Testis (tissue), 3 donors: ENCODE measurements around the gene AGFG2. TPM values are rescaled to one million over a fixed set of nuclear protein-coding genes. Genes with fewer than 3 reads are reported as not detected.
"Not testable (repeated sequence)": the region's sequence is repeated elsewhere in the genome, so short reads cannot be mapped to it uniquely, and the experiment has no call there.

Experiments
- DNase-seq: peaks from one replicate; pipeline ENCODE4 v3.0.0-alpha.2; 2019
- H3K27ac ChIP-seq, 2 donors: fragments of 200-600 bp; sonication (generic); one replicate each; pipeline ENCODE4 v1.5.1; 2019
- H3K27me3 ChIP-seq: fragments of 200-600 bp; sonication (generic); one replicate; pipeline ENCODE4 v1.5.1; 2019
- H3K36me3 ChIP-seq: fragments of 200-600 bp; sonication (generic); one replicate; pipeline ENCODE4 v1.5.1; 2017; ENCODE audit warnings: low read depth; ENCODE audit errors: missing control alignments
- H3K4me1 ChIP-seq: fragments of 200-600 bp; sonication (generic); one replicate; pipeline ENCODE4 v1.5.1; 2019
- H3K4me3 ChIP-seq, 2 donors: fragments of 200-600 bp; sonication (generic); one replicate each; pipeline ENCODE4 v1.5.1; 2017 to 2019
- H3K9me3 ChIP-seq: fragments of 200-600 bp; sonication (generic); one replicate; pipeline ENCODE4 v1.5.1; 2017
- CTCF ChIP-seq, 3 experiments: fragments of 450-650 bp in 2 of 3; fragments of 200-600 bp in 1 of 3; sonication (generic) in 1 of 3; IDR thresholded peaks; one replicate each; pipeline ENCODE4 v1.5.1; 2016 to 2019; ENCODE audit warnings: antibody characterized with exemption in 3 of 3, mild to moderate bottlenecking in 2 of 3, moderate library complexity in 1 of 3
- POLR2A ChIP-seq: fragments of 450-650 bp; IDR thresholded peaks from one replicate; pipeline ENCODE4 v1.6.1; 2017; ENCODE audit warnings: antibody characterized with exemption, mild to moderate bottlenecking, moderate library complexity
- WGBS, 2 donors: methylation state at CpG; one replicate each; pipeline ENCODE4 v1.1.5; 2018; 5-methylcytosine and 5-hydroxymethylcytosine counted together
- intact Hi-C: fragments of 100-400 bp; cut with DNase I; formaldehyde crosslinking; loops from one replicate; pipeline ENCODE4 v1.15.1; 2023; ENCODE audit warnings: low total_unique reads
- polyA plus RNA-seq: library from polyadenylated mRNA; stranded (reverse); fragments of 350-450 nt; fragmentation: Illumina TruSeq; extraction: RNeasy Lipid Tissue Mini Kit (QIAGEN cat#74804); gene quantifications from one replicate; pipeline ENCODE4 v1.2.3, GENCODE V29; 2014; ENCODE audit warnings: low read depth, low replicate concordance; ENCODE audit not compliant: insufficient read depth
- total RNA-seq, 2 donors: library from RNA; depleted of rRNA; stranded (reverse); fragments of >200 nt; gene quantifications; one replicate each; pipeline ENCODE4 v1.2.3, GENCODE V29; 2016

The AGFG2 gene
- total and polyA plus RNA-seq, 3 donors from 2014 or later = 51.4 to 67.2 (median 62.0) TPM

GRCh38 chr7:100532165-100533022 lies 6.6 kb upstream of the AGFG2 start:
- TF ChIP-seq CTCF (IDR thresholded peaks at IDR 0.05) = no peak
- no peak for TF ChIP-seq POLR2A
- Histone ChIP-seq H3K4me1 (no peaks in the 10 kb centered on the region), H3K4me3 (no peak overlapping the region), H3K9me3 (no peaks in the 10 kb centered on the region), H3K36me3 (no peaks in the 10 kb centered on the region), H3K27me3 (no peaks in the 10 kb centered on the region), H3K27ac (no peak overlapping the region)
- 91 to 93% methylated on average over 14 of the region's 14 CpGs for WGBS, 2 donors
- intact Hi-C loops = no loop called here
- DNase-seq = no peak

GRCh38 chr7:100535982-100536381 lies 3.0 kb upstream of the AGFG2 start:
- H3K9me3 ChIP-seq, H3K27ac ChIP-seq, H3K27me3 ChIP-seq, DNase-seq, intact Hi-C loops, H3K36me3 ChIP-seq, H3K4me3 ChIP-seq, H3K4me1 ChIP-seq: not testable (repeated sequence)
- 93 to 96% methylated on average over 9 of the region's 9 CpGs for WGBS, 2 donors

- H3K36me3 ChIP-seq, H3K4me3 ChIP-seq, H3K9me3 ChIP-seq, H3K4me1 ChIP-seq, intact Hi-C loops, H3K27ac ChIP-seq, DNase-seq, H3K27me3 ChIP-seq: not testable (repeated sequence)
- 90 to 94% methylated on average over 2 of the region's 2 CpGs for WGBS, 2 donors
These were observed 2.3 kb upstream of the AGFG2 start for GRCh38 chr7:100536695-100537094.

GRCh38 chr7:100538348-100538653 lies 702 bp upstream of the AGFG2 start:
- no peak for DNase-seq
- H3K4me3 ChIP-seq = peak overlapping the region; percentile 4 to 95
- WGBS, 2 donors = 7 to 8% methylated on average over 8 of the region's 8 CpGs
- no peaks in the 10 kb centered on the region for H3K36me3 ChIP-seq
- H3K27me3 ChIP-seq = no peaks in the 10 kb centered on the region
- no peaks in the 10 kb centered on the region for H3K9me3 ChIP-seq
- intact Hi-C loops = no loop called here
- peak overlapping the region; percentile 20 to 60 for H3K27ac ChIP-seq
- H3K4me1 ChIP-seq = peaks cover 4% of the 10 kb centered on the region
- TF ChIP-seq CTCF (IDR thresholded peaks at IDR 0.05) = no peak
- TF ChIP-seq POLR2A = no peak

GRCh38 chr7:100539436-100540006 lies 518 bp downstream of the AGFG2 start:
- Histone ChIP-seq H3K27me3 (no peaks in the 10 kb centered on the region), H3K4me1 (peaks cover 14% of the 10 kb centered on the region), H3K9me3 (no peaks in the 10 kb centered on the region), H3K27ac (peak overlapping the region; percentile 74 to 83), H3K36me3 (no peaks in the 10 kb centered on the region), H3K4me3 (peak overlapping the region; percentile 91 to 95)
- TF ChIP-seq CTCF (IDR thresholded peaks at IDR 0.05) (no peak), POLR2A (no peak)
- no peak for DNase-seq
- WGBS, 2 donors = 1 to 2% methylated on average over 34 to 42 of the region's 44 CpGs
- intact Hi-C loops = no loop called here
